Superior temporal gyrus (tissue), 1 donor: ENCODE measurements around the gene ISM1.
"Not testable (repeated sequence)": the region's sequence is repeated elsewhere in the genome, so short reads cannot be mapped to it uniquely, and the experiment has no call there.

Experiments
- DNase-seq: peaks from one replicate; pipeline ENCODE4 v3.0.0-alpha.2; 2016; ENCODE audit errors: extremely low spot score

The ISM1 gene

GRCh38 chr20:13221673-13222318 is 722 bp downstream of the ISM1 start:
- no peak for DNase-seq

GRCh38 chr20:13222319-13222716 is 1.2 kb downstream of the ISM1 start:
- no peak for DNase-seq

- DNase-seq: no peak
These were observed 2.9 kb downstream of the ISM1 start for GRCh38 chr20:13223736-13224520.

DNA sequence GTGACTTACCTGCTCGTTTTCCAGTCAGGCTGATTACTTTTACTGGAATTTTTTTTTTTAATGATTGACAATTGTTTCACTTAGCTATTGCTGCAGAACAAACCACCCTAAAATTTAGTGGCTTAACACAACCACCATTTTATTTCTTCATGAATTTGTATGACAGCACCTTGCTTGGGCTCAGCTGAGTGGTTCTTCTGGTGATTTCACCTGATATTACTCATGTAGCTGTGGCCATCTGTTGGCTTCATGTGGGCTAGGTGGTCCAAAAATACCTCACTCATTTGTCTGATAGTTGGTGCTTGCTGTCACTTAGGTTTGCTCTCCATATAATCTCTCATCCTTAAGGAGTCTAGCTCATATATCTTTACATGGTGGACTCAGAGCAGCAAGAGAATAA is 5.3 kb downstream of the ISM1 start:
- no peak for DNase-seq

GRCh38 chr20:13228771-13229170 is 7.7 kb downstream of the ISM1 start:
- DNase-seq: no peak

- DNase-seq: no peak
These were observed 8.5 kb downstream of the ISM1 start for GRCh38 chr20:13229538-13229937.

- DNase-seq: no peak
These were observed 10.1 kb downstream of the ISM1 start for GRCh38 chr20:13231031-13231752.

- no peak for DNase-seq
These were observed 11.9 kb downstream of the ISM1 start for GRCh38 chr20:13232999-13233398.

GRCh38 chr20:13234961-13235360 is 13.9 kb downstream of the ISM1 start:
- DNase-seq: no peak

DNA sequence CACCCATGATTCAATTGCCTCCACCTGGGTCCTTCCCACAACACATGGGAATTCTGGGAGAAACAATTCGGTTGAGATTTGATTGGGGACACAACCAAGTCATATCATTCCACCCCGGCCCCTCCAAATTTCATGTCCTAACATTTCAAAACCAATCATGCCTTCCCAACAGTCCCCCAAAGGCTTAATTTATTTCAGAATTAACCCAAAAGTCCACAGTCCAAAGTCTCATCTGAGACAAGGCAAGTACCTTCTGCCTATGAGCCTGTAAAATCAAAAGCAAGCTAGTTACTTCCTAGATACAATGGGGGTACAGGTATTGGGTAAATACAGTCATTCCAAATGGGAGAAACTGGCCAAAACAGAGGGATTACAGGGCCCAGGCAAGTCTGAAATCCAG is 15.3 kb downstream of the ISM1 start:
- DNase-seq: not testable (repeated sequence)

GRCh38 chr20:13236990-13237720 is 16.1 kb downstream of the ISM1 start:
- no peak for DNase-seq

GRCh38 chr20:13238001-13238653 is 17.1 kb downstream of the ISM1 start:
- DNase-seq: no peak

DNA sequence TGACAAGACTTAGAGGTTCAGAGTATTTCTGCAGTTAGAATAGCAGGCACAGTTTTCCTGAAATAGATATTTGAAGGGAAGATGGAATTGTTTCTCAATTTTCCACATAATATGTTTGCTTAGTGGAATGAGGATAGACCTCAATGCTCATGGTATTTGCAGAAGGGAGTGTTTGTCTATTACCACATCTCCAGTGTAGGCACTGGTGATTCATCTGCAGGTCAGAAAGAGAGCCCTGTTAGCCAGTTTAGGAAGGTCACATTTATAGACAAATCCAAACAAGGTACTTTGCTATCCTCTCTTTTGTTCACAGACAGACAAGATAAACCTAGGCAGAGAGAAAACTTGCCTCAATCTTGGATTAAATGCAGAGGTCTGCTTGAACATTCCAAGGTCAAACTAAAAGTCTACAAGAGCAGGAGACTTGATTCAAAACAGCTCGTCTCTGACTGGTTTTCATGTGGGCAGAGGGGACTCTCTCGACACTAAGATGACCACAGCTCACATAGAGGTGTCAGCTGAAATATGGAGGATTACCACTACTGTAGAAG is 22.8 kb downstream of the ISM1 start:
- DNase-seq: no peak

- no peak for DNase-seq
These were observed 24.2 kb downstream of the ISM1 start for GRCh38 chr20:13245250-13245723.

DNA sequence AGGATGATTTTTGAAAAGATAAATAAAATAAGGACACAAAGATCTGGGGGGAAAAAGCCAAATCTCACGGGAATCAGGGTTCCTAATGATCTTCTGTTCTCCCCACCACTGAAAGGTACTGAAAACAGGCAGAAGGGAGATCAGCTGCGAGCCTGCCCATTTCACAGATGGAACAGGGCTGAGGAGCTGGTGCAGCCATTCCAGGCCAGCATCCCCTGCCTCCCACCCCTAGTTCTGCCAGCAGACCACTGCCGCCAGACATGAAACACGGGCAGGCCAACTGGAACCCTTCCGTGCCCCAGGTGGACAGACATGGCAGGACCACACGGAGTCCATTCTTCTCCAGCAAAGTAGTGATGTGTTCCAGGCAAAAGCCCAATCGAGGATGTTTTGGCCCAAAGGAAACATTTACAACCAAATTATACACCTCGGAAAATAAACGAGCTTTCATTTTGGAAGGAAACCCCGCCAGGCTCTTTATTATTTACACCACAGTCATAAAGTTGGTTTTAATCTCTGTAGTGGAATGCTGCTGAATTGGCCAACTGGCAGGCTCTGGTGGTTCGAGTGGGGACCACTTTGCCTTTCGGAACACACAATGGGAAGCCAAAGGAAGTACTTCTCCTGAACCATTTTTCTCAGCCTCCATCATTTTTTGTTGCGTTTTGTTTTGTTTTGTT is 28.2 kb downstream of the ISM1 start:
- DNase-seq: no peak

DNA sequence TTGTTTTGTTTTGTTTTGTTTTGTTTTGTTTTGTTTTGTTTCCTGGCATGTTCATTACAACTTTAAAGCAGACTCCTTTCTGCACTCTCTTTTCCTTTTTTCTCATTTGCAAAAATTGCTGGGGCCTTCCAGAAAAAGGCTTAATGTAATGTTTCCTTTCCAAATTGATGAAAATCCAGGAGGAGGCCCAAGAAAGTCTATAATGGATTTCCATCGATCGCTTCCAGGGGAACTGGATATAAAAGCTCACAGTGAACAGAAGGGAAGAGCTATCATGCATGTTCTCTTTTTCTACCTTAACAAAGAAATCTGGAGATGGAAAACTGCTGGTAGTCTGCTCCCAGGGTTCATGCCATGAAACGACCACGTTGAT is 28.7 kb downstream of the ISM1 start:
- no peak for DNase-seq

GRCh38 chr20:13250251-13250650 is 29.2 kb downstream of the ISM1 start:
- no peak for DNase-seq

DNA sequence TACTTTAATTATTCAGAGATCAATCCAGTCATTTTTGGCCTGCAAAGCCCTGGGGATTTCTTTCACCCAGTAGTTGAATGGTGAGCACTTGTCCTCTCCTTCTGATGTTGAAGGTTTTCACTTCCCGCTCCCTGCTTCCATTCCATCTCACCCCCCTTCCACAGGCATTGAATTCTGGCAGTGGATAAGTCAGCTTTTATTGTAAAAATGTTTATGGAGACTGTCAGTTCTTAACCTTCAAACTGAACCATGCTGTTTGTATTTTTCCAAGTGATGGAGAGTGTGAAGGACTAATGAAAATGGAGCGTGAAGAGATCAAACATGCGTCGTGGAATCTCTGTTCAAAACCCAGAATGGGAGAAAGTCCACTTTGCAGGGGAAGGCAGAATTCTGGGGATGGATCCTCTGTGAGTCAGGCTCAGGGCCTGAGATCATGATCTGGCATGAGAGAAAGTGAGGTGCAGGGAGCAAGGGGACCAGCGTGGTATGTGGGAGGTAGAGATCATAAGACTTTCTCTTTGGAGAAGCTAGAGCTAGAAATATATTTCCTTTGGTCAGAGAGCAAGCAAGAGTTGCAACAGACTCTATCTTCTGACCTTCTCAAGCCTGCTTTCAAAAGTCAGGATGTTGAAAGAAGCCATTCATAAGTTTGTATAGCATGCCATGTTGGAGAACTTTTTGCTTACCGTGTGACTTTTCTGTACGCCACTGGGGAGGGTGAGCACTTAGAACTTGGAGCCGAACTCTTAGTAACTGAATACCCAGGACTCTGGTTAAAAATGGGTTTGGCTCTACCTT is 30.2 kb downstream of the ISM1 start:
- DNase-seq: no peak

DNA sequence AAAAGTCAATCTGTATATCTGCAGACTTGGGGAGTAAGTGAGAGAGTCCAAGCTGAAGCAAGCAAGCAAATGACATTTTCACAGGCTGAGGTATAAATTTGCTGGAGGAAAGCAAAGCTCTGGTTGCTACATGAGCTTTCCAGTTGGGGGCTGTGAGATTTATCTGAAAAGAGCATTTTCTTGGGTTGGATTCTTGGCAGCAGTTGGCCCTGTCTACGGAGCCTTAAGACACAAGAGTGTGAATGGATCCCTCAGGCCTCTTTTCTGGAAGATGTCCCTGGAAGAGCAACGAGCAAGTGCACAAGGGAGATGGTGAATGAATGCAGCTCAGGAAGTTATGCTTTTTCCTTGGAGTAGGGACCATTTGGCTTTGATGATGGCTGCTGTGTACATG is 30.8 kb downstream of the ISM1 start:
- no peak for DNase-seq

DNA sequence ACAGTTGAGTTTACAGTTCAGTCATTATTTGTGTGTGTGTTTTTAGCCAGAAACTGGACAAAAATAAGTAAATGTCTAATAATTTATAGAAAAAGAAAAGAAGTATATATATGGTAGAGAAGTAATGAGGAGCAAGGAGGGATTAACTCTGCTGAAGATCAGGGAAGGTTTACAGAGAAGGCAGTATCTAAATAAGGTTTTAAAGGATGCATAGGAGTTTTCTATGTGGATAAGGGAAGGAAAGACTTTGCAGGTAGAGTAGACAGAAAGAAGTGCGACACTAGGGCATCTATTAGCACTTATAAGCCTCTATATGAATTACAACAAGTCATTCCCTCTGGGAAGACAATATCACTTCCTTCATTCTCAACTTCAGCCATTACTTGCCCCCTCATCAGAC is 34.3 kb downstream of the ISM1 start:
- no peak for DNase-seq
